CD4-positive, alpha-beta memory T cell (primary cell): ENCODE results near the gene TWF1. TPM values are rescaled to one million over a fixed set of nuclear protein-coding genes. Genes with fewer than 3 reads are reported as not detected.

Experiments
- CTCF ChIA-PET: fragments of 350-600 bp; sonication (Branson Sonifier 250); formaldehyde crosslinking; loops from one replicate; lab custom pipeline; 2021; ENCODE audit warnings: inconsistent platforms; ENCODE audit not compliant: partially characterized antibody; lab: Charles Lee
- POLR2A ChIA-PET: fragments of 350-600 bp; sonication (Branson Sonifier 250); formaldehyde crosslinking; loops from one replicate; lab custom pipeline; 2021; ENCODE audit not compliant: partially characterized antibody; lab: Charles Lee
- DNase-seq, 5 donors: peaks; one replicate each; pipeline versions ENCODE4 v3.0.0 to v3.0.0-alpha.2; 2020 to 2022; ENCODE audit warnings: mixed read lengths in 1 of 5
- H3K27ac ChIP-seq: one replicate; pipeline ENCODE4 v1.7.0; 2013; ENCODE audit warnings: low read depth, low read length
- H3K27me3 ChIP-seq: 2 replicates; pipeline ENCODE4 v1.7.0; 2013; ENCODE audit warnings: mild to moderate bottlenecking, low read length, moderate library complexity; ENCODE audit not compliant: insufficient read depth
- H3K36me3 ChIP-seq: 2 replicates; pipeline ENCODE4 v1.7.0; 2013; ENCODE audit warnings: mild to moderate bottlenecking, low read length, moderate library complexity; ENCODE audit not compliant: insufficient read depth
- H3K4me1 ChIP-seq: 2 replicates; pipeline ENCODE4 v1.7.0; 2013; ENCODE audit warnings: mild to moderate bottlenecking, low read length, moderate library complexity; ENCODE audit not compliant: insufficient read depth
- H3K4me3 ChIP-seq, 2 donors: one replicate each; pipeline ENCODE4 v1.7.0; 2013; ENCODE audit warnings: low read length in 2 of 2, mild to moderate bottlenecking in 1 of 2
- H3K9me3 ChIP-seq, 2 donors: one replicate each; pipeline ENCODE4 v1.7.0; 2013; ENCODE audit warnings: low read length in 2 of 2, control low read depth in 1 of 2; ENCODE audit not compliant: control insufficient read depth in 1 of 2
- H3K27ac Mint-ChIP-seq, 7 donors: one replicate each; pipeline ENCODE4 v1.8.0; 2020 to 2021; ENCODE audit warnings: mixed read lengths in 7 of 7, mild to moderate bottlenecking in 6 of 7, inconsistent platforms in 3 of 7, moderate library complexity in 3 of 7
- H3K27me3 Mint-ChIP-seq, 2 donors: one replicate each; pipeline ENCODE4 v1.8.0; 2020 to 2021; ENCODE audit warnings: mixed read lengths in 2 of 2
- H3K36me3 Mint-ChIP-seq, 2 donors: one replicate each; pipeline ENCODE4 v1.8.0; 2020 to 2021; ENCODE audit warnings: mixed read lengths in 2 of 2, inconsistent platforms in 1 of 2, mild to moderate bottlenecking in 1 of 2
- H3K4me1 Mint-ChIP-seq, 4 donors: one replicate each; pipeline ENCODE4 v1.8.0; 2020 to 2021; ENCODE audit warnings: mixed read lengths in 4 of 4, mild to moderate bottlenecking in 1 of 4
- H3K4me3 Mint-ChIP-seq, 8 donors: one replicate each; pipeline ENCODE4 v1.8.0; 2020 to 2021; ENCODE audit warnings: mixed read lengths in 8 of 8, mild to moderate bottlenecking in 7 of 8, moderate library complexity in 6 of 8, inconsistent platforms in 3 of 8
- H3K9me3 Mint-ChIP-seq, 8 donors: one replicate each; pipeline ENCODE4 v1.8.0; 2020 to 2021; ENCODE audit warnings: mixed read lengths in 8 of 8, mild to moderate bottlenecking in 5 of 8, inconsistent platforms in 3 of 8, moderate library complexity in 1 of 8
- intact Hi-C: fragments of 100-400 bp; cut with micrococcal nuclease; formaldehyde crosslinking; loops from one replicate; pipeline ENCODE4 v1.15.1; 2023
- polyA plus RNA-seq, 2 donors: library from polyadenylated mRNA; unstranded; fragments of 300-500 nt; fragmentation: Illumina TruSeq; gene quantifications; one replicate each; pipeline ENCODE4 v1.2.3, GENCODE V29; 2021
- total RNA-seq, 2 experiments: library from RNA; stranded (reverse); gene quantifications; one replicate each; pipeline ENCODE4 v1.2.3, GENCODE V29; 2021

Gene TWF1
- total and polyA plus RNA-seq, 4 experiments from 2014 or later: 13.1 to 32.4 (median 23.0) TPM

DNA sequence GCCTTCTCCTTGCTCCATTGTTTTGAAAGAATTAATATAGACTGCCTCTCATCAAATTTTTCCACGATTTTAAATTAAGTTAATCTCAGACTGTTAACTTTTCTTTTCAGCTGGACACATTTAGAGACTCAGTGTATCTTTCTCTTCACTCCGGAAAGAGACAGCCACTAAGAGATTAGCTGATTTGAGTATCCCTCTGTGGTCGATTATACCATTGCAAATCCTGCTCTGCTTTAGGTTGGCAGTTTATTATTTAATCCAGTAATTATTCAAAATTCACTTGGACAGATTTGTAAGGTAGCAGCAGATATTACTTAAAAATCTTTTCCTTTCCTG, 588 bp upstream of the TWF1 start:
- DNase-seq: no peak
- peak overlapping the region; percentile 86 for H3K27ac ChIP-seq
- Mint-ChIP-seq H3K27me3 (no peaks in the 10 kb centered on the region), H3K36me3 (peaks cover 3 to 31% of the 10 kb centered on the region in 2 donors), H3K4me1 (peaks cover 16 to 55% (median 36%) of the 10 kb centered on the region in 4 donors), H3K27ac (peak overlapping the region; percentile 99 to 100 (median 100)), H3K4me3 (peak overlapping the region; percentile 99 to 100 (median 100)), H3K9me3 (peaks cover 0 to 4% (median 0%) of the 10 kb centered on the region in 8 donors)
- peaks cover 34% of the 10 kb centered on the region for H3K4me1 ChIP-seq
- peak overlapping the region; percentile 77 to 89 for H3K4me3 ChIP-seq
- intact Hi-C loops: loop anchor here (1.0 to 5.0 kb wide), 4 partner anchors 30 to 1479 kb away; partner anchors contain the start of genes IRAK4, PPHLN1, PUS7L and TMEM117
- peaks cover 8% of the 10 kb centered on the region for H3K36me3 ChIP-seq
- ChIA-PET CTCF (interaction anchor here (1.1 to 2.8 kb wide), 6 partner anchors 8 to 73 kb away, joined by 3 to 14 read pairs (median 4); partner anchors contain the start of genes IRAK4 and PUS7L), POLR2A (interaction anchor here (0.6 to 5.2 kb wide), 13 partner anchors 10 to 1570 kb away, joined by 3 to 90 read pairs (median 8); partner anchors contain the start of genes IRAK4, PPHLN1, PUS7L and TMEM117)
- H3K27me3 ChIP-seq: no peaks in the 10 kb centered on the region
- H3K9me3 ChIP-seq: no peaks in the 10 kb centered on the region

DNA sequence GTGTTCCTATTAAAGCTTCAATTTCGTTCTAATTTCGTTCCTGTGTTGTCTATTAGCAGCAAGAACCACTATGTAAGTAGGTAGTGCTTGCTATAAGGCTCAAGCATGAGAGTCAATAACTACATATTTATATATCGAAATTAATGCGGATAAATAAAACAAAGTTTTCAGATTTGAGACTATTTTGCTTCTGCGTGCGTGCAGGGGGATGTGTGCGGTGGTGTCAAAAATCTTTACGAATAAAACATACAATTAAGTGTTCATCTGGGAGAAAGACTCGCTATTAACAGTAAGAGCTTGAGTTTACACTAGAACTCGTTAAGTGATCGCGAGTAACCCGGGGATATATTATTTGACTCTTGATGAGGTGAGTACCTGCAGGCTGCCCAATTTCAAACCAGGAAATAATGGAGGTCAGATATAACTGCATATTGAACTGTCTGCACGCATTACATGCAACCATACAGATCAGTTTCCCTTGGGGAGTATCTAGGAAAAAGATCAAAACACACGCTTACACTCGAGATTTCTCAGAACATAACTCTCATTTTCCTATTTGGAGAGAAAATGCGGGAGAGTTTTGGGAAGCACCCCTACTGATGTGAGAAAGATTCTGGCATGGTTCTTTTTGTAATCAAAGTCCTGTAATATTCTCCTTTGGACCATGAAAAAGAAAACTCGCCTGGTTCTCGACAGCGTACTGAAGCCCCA, 813 bp downstream of the TWF1 start:
- Mint-ChIP-seq H3K27me3 (no peaks in the 10 kb centered on the region), H3K9me3 (peaks cover 0 to 4% (median 0%) of the 10 kb centered on the region in 8 donors), H3K27ac (peak overlapping the region; percentile 84 to 99 (median 92)), H3K36me3 (peaks cover 6 to 39% of the 10 kb centered on the region in 2 donors), H3K4me3 (peak overlapping the region; percentile 89 to 100 (median 98)), H3K4me1 (peaks cover 16 to 48% (median 35%) of the 10 kb centered on the region in 4 donors)
- H3K4me1 ChIP-seq: peaks cover 34% of the 10 kb centered on the region
- POLR2A ChIA-PET: interaction anchor here (0.7 to 5.2 kb wide), 19 partner anchors 9 to 1479 kb away, joined by 3 to 90 read pairs (median 5); partner anchors contain the start of genes IRAK4, PPHLN1, PUS7L and TMEM117
- DNase-seq: peak; percentile 16 to 41 (median 28)
- intact Hi-C loops: loop anchor here (5.0 kb wide), 1 partner anchor 1478 kb away; the partner anchor contains the start of genes PPHLN1 and ZCRB1
- CTCF ChIA-PET: interaction anchor here (0.8 to 2.8 kb wide), 7 partner anchors 8 to 77 kb away, joined by 3 to 14 read pairs (median 3); partner anchors contain the start of genes IRAK4 and PUS7L
- H3K36me3 ChIP-seq: peaks cover 17% of the 10 kb centered on the region
- no peaks in the 10 kb centered on the region for H3K9me3 ChIP-seq
- H3K4me3 ChIP-seq: peak overlapping the region; percentile 85 to 89
- no peaks in the 10 kb centered on the region for H3K27me3 ChIP-seq
- peak overlapping the region; percentile 86 for H3K27ac ChIP-seq

DNA sequence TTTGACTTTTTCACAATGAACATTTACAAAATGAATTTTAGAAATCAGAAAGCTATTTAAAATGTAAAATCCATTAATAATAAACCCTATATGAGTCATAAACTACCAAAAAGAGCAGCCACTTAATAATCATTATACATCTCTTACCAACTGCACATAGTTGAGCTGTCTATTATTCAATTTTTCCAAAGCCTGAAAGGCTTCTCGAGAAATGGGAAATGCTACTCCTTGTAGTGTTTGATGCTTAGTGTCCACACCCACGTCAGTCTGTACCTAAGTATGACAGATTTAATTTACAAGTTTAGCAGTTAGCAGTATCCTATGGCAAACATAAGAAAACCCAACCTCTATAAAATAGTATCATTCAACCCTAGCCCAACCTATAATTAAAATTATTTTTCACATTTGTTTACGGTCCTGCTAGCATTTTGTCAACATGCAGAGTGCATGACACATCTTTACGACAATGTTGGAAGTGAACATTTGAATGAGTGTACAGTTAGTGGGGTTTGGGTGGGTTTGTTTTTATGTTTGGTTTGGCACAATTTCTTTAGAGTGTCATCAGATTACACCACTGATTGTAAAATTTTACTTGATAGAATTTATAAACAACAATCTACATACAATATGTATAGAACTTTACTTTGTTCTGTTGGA, 8.4 kb downstream of the TWF1 start:
- Mint-ChIP-seq H3K36me3 (peaks cover 26 to 64% of the 10 kb centered on the region in 2 donors), H3K27me3 (no peaks in the 10 kb centered on the region), H3K9me3 (no peaks in the 10 kb centered on the region), H3K4me1 (peaks cover 3 to 4% (median 4%) of the 10 kb centered on the region in 4 donors), H3K27ac (no peak overlapping the region), H3K4me3 (no peak overlapping the region)
- Histone ChIP-seq H3K4me3 (no peak overlapping the region), H3K27ac (no peak overlapping the region), H3K27me3 (no peaks in the 10 kb centered on the region), H3K36me3 (peaks cover 49% of the 10 kb centered on the region), H3K4me1 (peaks cover 3% of the 10 kb centered on the region), H3K9me3 (no peaks in the 10 kb centered on the region)
- POLR2A ChIA-PET: interaction anchor here (2.9 kb wide), 1 partner anchor 9 kb away, joined by 16 read pairs; the partner anchor contains the start of gene TWF1
- DNase-seq: no peak
- intact Hi-C loops: no loop called here
- CTCF ChIA-PET: no interaction called here

DNA sequence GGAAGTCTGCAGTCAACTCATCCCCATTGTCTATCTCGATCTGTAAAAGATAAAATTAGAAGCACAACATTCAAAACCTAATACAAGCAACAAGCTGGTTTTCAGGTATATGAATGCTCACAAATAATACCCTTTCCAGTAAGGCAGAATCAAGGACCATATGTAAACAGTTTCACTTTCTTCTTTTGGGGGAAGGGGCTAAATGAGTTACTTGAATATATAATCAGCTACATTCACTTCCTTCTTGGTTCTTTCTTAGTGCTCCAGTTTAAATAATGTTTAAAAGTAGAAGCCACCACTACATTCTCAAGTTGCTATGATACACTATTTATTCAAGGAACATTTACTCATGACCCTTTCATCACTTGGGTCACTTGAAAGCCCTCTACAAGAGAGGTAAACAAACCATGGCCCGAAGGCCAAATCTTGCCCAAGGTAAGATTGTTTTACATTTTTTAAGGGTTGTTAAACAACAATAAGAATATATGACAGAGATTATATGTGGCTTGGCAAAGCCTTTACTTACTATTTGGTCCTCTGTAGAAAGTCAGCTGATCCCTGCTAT, 10.3 kb downstream of the TWF1 start:
- POLR2A ChIA-PET: interaction anchor here (2.9 kb wide), 1 partner anchor 10 kb away, joined by 16 read pairs; the partner anchor contains the start of gene TWF1
- intact Hi-C loops: no loop called here
- Mint-ChIP-seq H3K9me3 (no peaks in the 10 kb centered on the region), H3K4me3 (no peak overlapping the region), H3K27me3 (no peaks in the 10 kb centered on the region), H3K27ac (peak overlapping the region in 2 of 7 donors; percentile 32 to 59), H3K36me3 (peaks cover 32 to 62% of the 10 kb centered on the region in 2 donors), H3K4me1 (peaks cover 0 to 2% (median under 1%) of the 10 kb centered on the region in 4 donors)
- Histone ChIP-seq H3K9me3 (no peaks in the 10 kb centered on the region), H3K27me3 (no peaks in the 10 kb centered on the region), H3K36me3 (peaks cover 45% of the 10 kb centered on the region), H3K4me1 (no peaks in the 10 kb centered on the region), H3K27ac (no peak overlapping the region), H3K4me3 (no peak overlapping the region)
- no peak for DNase-seq
- CTCF ChIA-PET: interaction anchor here (1.3 kb wide), 1 partner anchor 37 kb away, joined by 4 read pairs; the partner anchor contains the start of gene IRAK4

DNA sequence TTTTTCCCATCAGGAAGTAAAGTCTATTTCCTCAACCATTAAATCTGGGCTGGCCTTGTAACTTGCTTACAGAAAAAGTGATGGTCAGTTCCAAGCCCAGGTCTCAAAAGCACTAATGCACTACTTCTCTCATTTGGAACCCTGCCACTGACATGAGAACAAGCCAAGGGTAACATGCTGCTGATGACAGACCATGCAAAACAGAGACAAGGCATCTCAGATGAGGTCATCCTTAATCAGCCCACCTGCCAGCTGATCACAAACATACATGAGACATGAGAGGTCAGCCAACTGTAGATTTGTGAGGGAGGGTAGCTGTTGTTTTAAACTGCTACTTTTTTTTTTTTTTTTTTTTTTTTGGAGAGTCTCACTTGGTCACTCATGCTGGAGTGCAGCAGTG, 16.2 kb downstream of the TWF1 start:
- H3K27ac Mint-ChIP-seq: peak overlapping the region in 4 of 7 donors; percentile 42 to 83 (median 59)
- ChIA-PET CTCF (interaction anchor here (0.7 kb wide), 1 partner anchor 67 kb away, joined by 4 read pairs; no protein-coding TSS in a partner anchor), POLR2A (no interaction called here)
- H3K4me3 Mint-ChIP-seq: no peak overlapping the region
- no peaks in the 10 kb centered on the region for H3K4me1 ChIP-seq
- H3K36me3 Mint-ChIP-seq: peaks cover 17 to 48% of the 10 kb centered on the region in 2 donors
- H3K9me3 Mint-ChIP-seq: no peaks in the 10 kb centered on the region
- no peak overlapping the region for H3K27ac ChIP-seq
- H3K4me3 ChIP-seq: no peak overlapping the region
- no peak for DNase-seq
- no peaks in the 10 kb centered on the region for H3K27me3 Mint-ChIP-seq
- H3K9me3 ChIP-seq: no peaks in the 10 kb centered on the region
- peaks cover 23% of the 10 kb centered on the region for H3K36me3 ChIP-seq
- no peaks in the 10 kb centered on the region for H3K27me3 ChIP-seq
- intact Hi-C loops: no loop called here
- H3K4me1 Mint-ChIP-seq: peaks cover 0 to 3% (median 0%) of the 10 kb centered on the region in 4 donors

DNA sequence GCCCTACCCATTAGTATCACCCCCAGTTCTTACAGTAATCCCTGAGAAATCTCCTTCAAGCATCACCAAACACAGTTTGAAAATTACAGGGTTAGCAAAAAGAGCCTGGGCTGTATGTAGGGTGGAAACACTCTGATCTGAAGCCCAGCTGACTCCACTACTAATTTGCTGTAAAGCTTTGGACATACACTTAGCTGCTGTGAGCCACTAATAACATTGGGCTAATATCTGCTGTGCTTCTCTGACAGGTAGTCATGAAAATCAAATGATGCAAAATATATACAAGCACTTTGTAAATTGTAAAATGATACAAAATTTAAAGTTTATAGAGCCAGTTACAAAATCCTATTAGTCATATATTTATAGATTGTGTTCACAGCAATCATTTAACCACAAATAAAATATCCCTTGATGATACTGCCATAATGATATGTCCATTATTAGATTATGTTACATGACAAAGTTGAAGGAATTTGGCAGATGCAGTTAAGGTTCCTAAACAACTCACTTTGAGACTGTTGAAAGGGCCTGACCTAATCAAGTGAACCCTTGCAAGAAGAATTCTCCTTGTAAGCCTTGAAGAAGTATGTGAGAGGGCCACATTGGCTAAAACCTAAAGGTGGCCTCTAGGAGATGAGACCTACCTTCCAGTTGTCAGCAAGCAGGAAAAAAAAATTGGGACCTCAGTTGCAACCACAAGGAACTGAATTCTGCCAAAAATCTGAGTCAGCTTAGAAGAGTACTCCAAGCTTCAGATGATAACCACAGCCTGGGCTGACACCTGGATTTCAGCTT, 19.0 kb downstream of the TWF1 start:
- CTCF ChIA-PET: interaction anchor here (1.0 kb wide), 1 partner anchor 96 kb away, joined by 3 read pairs; no protein-coding TSS in a partner anchor
- no peaks in the 10 kb centered on the region for H3K9me3 Mint-ChIP-seq
- no peaks in the 10 kb centered on the region for H3K4me1 ChIP-seq
- H3K36me3 Mint-ChIP-seq: peaks cover 22 to 57% of the 10 kb centered on the region in 2 donors
- H3K4me3 Mint-ChIP-seq: no peak overlapping the region
- H3K4me3 ChIP-seq: no peak overlapping the region
- DNase-seq: no peak
- H3K36me3 ChIP-seq: peaks cover 40% of the 10 kb centered on the region
- intact Hi-C loops: no loop called here
- H3K27ac ChIP-seq: no peak overlapping the region
- no peaks in the 10 kb centered on the region for H3K27me3 Mint-ChIP-seq
- H3K4me1 Mint-ChIP-seq: peaks cover 0 to 3% (median 0%) of the 10 kb centered on the region in 4 donors
- no peaks in the 10 kb centered on the region for H3K9me3 ChIP-seq
- H3K27ac Mint-ChIP-seq: peak overlapping the region in 1 of 7 donors; percentile 1
- H3K27me3 ChIP-seq: no peaks in the 10 kb centered on the region
- POLR2A ChIA-PET: interaction anchor here (2.5 kb wide), 1 partner anchor 19 kb away, joined by 9 read pairs; the partner anchor contains the start of gene TWF1
